ENCODE data around the gene A1BG.

DNA sequence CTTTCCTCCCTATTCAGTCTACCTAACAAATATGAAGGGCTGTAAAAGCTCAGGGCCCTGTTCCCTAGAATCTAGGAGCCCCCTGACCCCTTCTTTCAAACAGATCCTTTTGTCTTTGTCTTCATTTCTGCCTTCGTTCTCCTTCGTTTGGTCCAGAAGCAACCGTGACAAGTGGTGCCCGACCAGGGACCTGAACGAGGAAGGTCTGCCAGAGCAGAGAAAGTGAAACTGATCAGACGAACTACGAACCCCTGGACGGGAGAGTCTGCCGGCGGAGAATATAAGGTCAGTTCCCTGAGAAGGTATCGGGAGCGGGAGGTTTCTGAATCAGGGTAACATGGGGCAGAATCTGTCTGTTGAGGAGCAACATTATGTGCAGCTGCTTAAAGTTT, 47.4 kb downstream of the A1BG start:
- TF ChIP-seq, protein P1, sequence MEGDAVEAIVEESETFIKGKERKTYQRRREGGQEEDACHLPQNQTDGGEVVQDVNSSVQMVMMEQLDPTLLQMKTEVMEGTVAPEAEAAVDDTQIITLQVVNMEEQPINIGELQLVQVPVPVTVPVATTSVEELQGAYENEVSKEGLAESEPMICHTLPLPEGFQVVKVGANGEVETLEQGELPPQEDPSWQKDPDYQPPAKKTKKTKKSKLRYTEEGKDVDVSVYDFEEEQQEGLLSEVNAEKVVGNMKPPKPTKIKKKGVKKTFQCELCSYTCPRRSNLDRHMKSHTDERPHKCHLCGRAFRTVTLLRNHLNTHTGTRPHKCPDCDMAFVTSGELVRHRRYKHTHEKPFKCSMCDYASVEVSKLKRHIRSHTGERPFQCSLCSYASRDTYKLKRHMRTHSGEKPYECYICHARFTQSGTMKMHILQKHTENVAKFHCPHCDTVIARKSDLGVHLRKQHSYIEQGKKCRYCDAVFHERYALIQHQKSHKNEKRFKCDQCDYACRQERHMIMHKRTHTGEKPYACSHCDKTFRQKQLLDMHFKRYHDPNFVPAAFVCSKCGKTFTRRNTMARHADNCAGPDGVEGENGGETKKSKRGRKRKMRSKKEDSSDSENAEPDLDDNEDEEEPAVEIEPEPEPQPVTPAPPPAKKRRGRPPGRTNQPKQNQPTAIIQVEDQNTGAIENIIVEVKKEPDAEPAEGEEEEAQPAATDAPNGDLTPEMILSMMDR (conservative IDR thresholded peaks at IDR 0.05), result no peak
- no peak for TF ChIP-seq ZFX (IDR thresholded peaks at IDR 0.05)
